ENCODE data around the gene MOB3C.

GRCh38 chr1:46639547-46639946 lies 22.9 kb upstream of the MOB3C start:
- no peak for TF ChIP-seq CTCF (IDR thresholded peaks at IDR 0.05; ENCODE audit: insufficient read depth, low read length, poor library complexity, severe bottlenecking)
- no peak for TF ChIP-seq EZH2phosphoT487 (conservative IDR thresholded peaks at IDR 0.05; ENCODE audit: low read length)

All from SU-DHL-6 (cell line).